ENCODE measurements around the gene PRKX.
"Not testable (repeated sequence)": the region's sequence is repeated elsewhere in the genome, so short reads cannot be mapped to it uniquely, and the experiment has no call there.

PRKX gene

GRCh38 chrX:3713225-3713936 is at the start of gene PRKX:
Gene PRKX, minus strand, starts transcription at chrX:3713649. Its CDS starts 396 bp downstream, at chrX:3713253.
- DNase-seq, result peak; percentile 90

GRCh38 chrX:3763111-3763510 is 49.7 kb upstream of the PRKX start:
- DNase-seq, result no peak

- no peak for DNase-seq
Measured at GRCh38 chrX:3757510-3758025, 44.1 kb upstream of the PRKX start.

DNA sequence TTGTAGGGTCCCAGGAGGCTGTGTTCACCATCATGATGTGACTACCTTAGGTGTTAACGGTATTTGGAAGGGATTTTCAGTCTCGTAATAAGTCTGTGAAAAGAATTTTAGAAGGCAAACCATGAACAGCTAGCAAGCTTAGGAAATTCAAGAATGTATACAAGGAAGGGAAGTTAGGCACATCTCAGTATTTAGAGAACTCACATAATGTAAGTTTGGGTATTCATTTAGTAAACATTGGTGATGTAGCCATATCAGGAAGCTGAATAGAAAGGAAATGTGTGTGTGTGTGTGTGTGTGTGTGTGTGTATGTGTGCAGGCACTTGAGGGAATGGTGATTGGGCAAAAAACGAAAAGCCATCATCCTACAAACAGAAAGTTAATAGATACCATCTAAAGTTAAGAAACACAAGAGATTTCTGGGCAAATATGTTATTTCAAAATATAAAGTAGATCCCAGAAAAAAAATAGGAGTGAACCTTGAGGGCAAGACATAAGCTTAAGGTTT is 34.7 kb upstream of the PRKX start:
- no peak for DNase-seq

DNA sequence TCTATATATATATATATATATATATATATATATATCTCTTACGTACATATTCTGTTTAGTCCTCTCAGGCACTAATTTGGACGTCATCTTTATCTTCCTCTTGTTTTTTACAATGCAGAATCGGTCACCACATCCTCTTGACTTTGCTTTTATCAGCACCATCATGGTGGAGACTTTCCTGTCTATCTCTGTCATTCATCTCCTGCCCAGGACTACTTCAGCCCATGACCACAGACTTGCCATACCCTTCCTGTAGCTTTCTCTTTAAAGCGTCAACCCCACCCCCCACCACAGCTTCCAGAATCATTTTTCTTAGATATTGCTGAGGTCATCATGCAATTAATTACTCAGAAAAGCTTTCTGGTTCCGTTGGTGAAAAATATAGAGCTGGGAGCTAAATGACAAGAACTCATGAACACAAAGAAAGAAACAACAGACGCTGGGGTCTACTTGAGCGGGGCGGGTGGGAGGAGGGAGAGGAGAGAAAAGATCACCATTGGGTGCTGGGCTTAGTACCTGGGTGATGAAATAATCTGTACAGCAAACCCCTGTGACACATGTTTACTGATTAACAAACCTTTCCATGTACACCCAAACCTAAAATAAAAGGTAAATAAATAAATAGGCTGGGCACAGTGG is 30.5 kb upstream of the PRKX start:
- DNase-seq, result peak; percentile 45

- DNase-seq, result not testable (repeated sequence)
Measured at GRCh38 chrX:3740946-3741345, 27.5 kb upstream of the PRKX start.

DNA sequence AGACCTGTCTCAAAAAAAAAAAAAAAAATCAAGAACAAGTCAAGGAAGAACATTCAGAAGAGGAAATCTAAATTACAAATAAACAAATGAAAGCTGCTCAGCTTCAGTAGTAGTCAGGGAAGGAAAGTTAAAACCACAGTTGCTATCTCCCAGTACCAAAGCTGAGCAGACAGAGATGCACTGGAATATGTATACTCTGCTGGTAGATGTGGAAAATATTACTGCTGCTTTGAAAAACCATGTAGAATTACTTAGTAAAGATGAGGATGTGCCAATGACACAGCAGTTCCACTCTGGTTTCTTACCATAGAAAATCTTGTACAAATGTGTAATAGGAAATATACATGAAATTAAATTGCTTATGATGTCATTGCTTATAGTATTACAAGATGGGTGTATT is 25.1 kb upstream of the PRKX start:
- no peak for DNase-seq

DNA sequence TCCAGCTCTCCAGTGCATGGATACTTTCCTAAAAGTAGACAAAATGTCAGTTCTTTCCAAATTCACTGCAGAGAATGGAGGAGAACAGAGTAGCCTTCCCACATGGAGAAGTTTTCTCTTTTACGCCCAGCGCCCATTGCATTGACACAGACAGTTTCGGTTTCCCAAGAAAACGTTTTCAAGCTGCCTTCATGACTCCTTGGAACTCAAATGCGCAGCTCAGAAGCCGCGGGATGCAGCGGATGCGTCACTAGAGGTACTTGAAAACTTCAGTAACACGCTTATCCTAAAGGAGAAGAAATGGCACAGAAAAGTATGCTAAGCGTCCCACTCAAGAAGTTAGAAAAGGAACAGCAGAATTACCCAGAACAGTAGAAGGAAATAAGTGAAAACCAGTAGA is 23.1 kb upstream of the PRKX start:
- not testable (repeated sequence) for DNase-seq

DNA sequence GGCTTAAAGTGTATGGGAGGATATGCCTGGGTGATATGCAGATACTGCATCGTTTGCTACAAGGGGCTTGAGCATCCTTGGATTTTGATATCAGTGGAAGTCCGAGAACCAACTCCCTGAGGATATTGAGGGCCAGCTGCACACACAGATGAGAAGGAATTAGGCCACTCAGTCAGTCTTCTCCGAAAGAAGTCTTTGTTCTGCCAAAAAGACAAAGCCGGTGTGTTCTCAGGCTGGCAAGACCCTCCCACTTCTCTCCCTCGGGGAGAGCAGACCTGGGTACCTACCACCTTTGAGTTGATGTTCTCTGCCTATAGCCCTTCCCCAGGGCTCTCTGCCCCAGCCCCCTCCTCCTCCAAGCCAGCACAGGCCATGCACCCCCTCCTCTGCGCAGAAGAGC is 22.4 kb upstream of the PRKX start:
- not testable (repeated sequence) for DNase-seq

DNA sequence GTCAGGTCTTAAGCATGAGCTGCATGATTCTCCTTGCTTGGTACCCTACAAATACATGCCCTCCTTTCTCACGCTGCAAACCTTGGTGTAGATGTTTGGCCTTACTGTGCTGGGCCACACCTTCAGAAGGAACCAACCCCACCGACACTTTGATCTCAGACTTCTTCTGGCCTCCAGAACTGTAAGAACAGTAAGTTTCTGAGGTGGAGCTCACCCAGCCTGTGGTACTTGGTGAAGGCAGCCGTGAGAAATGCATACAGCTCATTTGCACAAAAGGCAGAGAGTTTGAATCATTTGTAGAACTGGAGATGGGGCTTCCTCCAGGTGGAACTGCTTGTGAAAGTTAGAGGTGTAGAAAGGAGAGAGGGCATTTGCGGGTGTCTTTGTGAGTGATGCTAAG is 21.0 kb upstream of the PRKX start:
- DNase-seq, result not testable (repeated sequence)

- DNase-seq, result no peak
Measured at GRCh38 chrX:3733043-3733430, 19.6 kb upstream of the PRKX start.

DNA sequence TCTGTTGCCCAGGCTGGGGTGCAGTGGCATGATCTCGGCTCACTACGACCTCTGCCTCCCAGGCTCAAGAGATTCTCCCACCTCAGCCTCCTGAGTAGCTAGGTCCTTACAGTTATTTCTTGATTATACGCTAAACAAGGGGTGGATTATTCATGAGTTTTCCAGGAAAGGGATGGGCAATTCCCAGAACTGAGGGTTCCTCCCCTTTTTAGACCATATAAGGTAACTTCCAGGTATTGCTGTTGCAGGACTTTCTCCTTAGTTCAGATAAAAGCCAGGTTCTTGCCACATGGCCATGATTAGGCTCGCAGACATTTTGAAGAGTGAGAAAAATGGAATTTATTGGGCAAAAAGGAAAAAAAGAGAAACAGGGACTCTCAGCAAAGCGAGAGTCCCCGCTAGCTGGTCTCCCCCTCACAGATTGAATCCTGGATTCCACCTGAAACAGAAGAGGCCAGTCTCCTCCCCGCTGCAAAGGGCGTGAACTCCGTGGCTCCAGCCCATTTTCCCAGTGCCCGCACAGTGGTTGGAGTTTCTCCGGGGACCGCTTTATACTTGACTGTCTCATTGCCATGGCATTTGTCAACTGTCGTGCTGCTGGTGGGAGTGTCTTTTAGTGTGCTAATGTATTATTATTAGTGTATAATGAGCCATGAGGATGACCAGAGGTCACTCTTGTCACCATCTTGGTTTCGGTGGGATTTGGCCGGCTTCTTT is 19.0 kb upstream of the PRKX start:
- not testable (repeated sequence) for DNase-seq

DNA sequence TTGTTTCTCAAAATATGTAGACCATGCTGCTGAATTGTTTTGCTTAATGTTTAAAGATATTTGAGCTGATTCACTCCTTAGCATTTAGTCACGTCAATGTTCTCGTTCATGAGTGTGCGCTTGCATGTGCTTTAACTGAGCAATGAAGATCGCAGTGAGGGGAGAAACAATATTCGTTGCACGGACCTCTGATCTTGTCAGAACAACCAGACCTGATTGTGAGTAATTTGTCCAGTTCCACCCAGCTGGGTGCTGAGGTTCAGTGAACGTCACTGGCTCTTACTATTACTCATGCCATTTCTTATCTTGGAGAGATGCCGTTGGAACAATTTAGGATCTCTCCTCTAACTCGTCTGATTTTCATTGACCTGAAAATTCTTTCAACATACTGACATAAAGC is 15.0 kb upstream of the PRKX start:
- no peak for DNase-seq

DNA sequence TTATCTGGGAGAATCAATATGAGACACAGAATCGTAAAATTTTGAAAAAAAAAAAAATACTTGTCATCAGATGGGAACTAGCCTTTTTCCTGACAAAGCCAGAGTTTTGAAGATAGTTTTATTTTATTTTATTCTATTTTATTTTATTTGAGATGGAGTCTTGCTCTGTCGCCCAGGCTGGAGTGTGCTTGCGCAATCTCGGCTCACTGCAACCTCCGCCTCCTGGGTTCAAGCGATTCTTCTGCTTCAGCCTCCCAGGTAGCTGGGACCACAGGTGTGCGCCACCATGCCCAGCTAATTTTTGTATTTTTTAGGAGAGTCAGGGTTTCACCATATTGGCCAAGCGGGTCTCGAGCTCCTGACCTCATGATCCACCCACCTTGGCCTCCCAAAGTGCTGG is 10.0 kb upstream of the PRKX start:
- DNase-seq, result not testable (repeated sequence)

GRCh38 chrX:3717742-3718420 is 4.4 kb upstream of the PRKX start:
- DNase-seq, result no peak

DNA sequence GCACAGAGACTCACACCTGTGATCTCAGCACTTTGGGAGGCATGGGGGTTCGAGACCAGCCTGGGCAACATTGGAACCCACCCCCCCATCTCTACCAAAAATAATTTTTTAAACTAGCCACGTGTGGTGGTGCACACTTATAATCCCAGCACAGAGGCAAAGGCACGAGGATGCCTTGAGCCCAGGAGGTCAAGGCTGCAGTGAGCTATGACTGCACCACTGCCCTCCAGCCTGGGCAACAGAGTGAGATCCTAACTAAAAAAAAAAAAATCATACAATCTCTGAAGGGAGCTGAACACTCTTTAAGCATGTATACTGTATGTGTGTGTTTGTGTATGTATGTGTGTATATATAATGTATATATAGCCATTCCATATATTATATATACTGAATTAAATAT is 2.5 kb upstream of the PRKX start:
- no peak for DNase-seq

GRCh38 chrX:3714706-3715479 is 1.4 kb upstream of the PRKX start:
- not testable (repeated sequence) for DNase-seq

- DNase-seq, result no peak
Measured at GRCh38 chrX:3713937-3714434, 537 bp upstream of the PRKX start.

DNA sequence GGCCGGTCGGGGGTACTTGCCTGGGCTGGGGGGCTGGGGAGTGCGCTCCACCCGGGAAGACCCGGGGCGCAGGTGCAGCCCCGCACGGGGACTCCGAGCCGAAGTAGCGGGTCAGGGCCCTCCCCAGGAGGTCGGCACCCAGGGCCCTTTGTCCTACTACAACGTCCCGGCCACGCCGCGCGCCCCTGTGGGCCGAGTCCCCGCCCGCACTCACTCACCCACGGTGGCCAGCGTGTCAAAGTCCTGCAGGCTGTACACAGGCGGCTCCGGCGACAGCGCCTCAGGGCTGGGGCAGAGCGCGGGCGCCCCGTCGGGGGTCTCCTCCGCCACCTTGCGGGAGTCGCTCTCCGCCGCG is 602 bp downstream of the PRKX start:
- no peak for DNase-seq

DNA sequence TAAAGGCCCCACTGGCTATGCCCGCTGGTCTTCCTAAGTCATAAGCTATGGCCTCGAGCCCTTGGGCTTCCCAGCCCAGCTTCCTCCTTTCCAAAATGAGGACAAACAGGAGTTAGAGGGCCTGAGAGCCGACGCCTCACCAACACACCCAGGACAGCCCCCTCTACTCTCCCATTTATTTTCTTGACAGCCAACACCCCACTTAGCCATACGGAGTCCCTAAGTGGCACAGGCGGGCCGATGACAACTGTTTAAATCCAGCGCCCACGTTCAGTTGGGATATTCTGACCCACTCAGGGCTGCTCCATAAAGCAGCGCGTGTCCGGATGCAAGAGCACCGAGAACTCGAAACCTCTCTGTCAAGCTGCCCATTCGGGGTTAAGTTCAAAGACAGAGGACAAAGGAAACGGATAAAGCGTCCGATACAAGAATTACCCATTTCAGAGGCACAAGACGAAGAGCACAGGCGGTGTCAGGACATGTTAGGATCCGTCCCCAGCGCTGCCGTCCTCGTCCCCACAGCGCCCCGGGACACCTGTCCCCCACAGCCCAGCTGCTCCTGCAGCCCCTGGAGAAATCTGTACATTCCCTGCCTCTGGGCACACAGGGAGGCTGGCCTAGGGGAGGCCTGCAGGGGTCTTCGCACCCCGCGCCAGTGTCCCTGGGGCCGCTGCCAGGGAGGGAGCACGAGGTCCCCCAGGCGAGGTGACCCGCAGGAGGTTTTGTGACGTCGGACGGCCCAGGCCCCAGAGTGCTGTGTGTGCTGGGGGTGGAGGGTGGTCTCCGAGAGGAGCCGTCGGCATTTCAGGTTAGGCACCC is 1.2 kb downstream of the PRKX start:
- DNase-seq, result peak; percentile 47

GRCh38 chrX:3711331-3711917 is 2.0 kb downstream of the PRKX start:
- peak; percentile 58 for DNase-seq

Measured in activated T-cell treated with anti-CD3 and anti-CD28 coated beads, Interleukin-2, amount 50 U/mL, for 1 hour (primary cell).